ENCODE measurements around the gene TACR2. TPM values are rescaled to one million over a fixed set of nuclear protein-coding genes. Genes with fewer than 3 reads are reported as not detected.

The TACR2 gene
- total RNA-seq, 1 donor from 2014 or later: not detected

DNA sequence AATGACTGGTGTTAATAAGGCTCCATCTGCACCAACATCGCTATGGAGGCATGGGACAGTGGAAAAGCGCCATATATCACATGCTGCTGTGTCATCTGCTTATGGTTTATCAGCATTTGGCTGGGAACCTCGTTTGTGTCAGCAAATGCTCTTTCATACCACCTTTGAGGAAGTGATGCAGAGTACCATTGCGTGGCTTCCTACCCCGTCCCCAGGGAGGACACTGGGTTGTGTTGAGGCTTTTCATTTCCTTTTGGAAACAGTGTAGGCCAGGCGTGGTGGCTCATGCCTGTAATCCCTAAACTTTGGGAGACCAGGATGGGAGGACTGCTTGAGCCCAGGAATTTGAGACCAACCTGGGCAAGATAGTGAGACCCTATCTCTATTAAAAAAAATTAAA lies 6.8 kb downstream of the TACR2 start:
- TF ChIP-seq, protein P1, sequence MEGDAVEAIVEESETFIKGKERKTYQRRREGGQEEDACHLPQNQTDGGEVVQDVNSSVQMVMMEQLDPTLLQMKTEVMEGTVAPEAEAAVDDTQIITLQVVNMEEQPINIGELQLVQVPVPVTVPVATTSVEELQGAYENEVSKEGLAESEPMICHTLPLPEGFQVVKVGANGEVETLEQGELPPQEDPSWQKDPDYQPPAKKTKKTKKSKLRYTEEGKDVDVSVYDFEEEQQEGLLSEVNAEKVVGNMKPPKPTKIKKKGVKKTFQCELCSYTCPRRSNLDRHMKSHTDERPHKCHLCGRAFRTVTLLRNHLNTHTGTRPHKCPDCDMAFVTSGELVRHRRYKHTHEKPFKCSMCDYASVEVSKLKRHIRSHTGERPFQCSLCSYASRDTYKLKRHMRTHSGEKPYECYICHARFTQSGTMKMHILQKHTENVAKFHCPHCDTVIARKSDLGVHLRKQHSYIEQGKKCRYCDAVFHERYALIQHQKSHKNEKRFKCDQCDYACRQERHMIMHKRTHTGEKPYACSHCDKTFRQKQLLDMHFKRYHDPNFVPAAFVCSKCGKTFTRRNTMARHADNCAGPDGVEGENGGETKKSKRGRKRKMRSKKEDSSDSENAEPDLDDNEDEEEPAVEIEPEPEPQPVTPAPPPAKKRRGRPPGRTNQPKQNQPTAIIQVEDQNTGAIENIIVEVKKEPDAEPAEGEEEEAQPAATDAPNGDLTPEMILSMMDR (IDR thresholded peaks at IDR 0.05): no peak
- Mint-ChIP-seq H3K4me3 (ENCODE audit: unreplicated experiment) (no peak overlapping the region), H3K36me3 (ENCODE audit: unreplicated experiment) (no peaks in the 10 kb centered on the region), H3K27ac (ENCODE audit: unreplicated experiment) (no peak overlapping the region), H3K4me1 (ENCODE audit: unreplicated experiment) (peaks cover 26% of the 10 kb centered on the region), H3K27me3 (ENCODE audit: unreplicated experiment) (no peaks in the 10 kb centered on the region), H3K9me3 (ENCODE audit: unreplicated experiment) (no peaks in the 10 kb centered on the region)
- no peak for DNase-seq (ENCODE audit: extremely low spot score, unreplicated experiment)

DNA sequence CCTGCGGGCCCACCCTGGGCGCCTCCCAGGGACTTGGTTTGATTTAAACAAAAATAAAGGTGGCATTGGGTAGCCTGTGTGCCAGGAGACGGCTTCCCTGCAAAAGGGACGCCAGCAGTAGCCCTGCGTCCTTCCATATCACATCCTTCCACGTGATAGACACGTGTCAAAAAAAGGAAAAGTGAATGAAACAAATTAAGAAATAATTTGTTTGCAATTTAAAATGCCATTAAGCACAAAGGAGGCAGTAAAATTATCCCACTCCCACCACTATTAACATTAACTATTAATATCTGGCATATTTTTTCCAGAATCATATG lies 7.6 kb downstream of the TACR2 start:
- Mint-ChIP-seq H3K36me3 (ENCODE audit: unreplicated experiment) (peaks cover 1% of the 10 kb centered on the region), H3K27me3 (ENCODE audit: unreplicated experiment) (no peaks in the 10 kb centered on the region), H3K27ac (ENCODE audit: unreplicated experiment) (peak overlapping the region; percentile 71), H3K4me3 (ENCODE audit: unreplicated experiment) (peak overlapping the region; percentile 66), H3K9me3 (ENCODE audit: unreplicated experiment) (no peaks in the 10 kb centered on the region), H3K4me1 (ENCODE audit: unreplicated experiment) (peaks cover 26% of the 10 kb centered on the region)
- TF ChIP-seq, protein P1 (IDR thresholded peaks at IDR 0.05): no peak
- DNase-seq (ENCODE audit: extremely low spot score, unreplicated experiment): no peak

DNA sequence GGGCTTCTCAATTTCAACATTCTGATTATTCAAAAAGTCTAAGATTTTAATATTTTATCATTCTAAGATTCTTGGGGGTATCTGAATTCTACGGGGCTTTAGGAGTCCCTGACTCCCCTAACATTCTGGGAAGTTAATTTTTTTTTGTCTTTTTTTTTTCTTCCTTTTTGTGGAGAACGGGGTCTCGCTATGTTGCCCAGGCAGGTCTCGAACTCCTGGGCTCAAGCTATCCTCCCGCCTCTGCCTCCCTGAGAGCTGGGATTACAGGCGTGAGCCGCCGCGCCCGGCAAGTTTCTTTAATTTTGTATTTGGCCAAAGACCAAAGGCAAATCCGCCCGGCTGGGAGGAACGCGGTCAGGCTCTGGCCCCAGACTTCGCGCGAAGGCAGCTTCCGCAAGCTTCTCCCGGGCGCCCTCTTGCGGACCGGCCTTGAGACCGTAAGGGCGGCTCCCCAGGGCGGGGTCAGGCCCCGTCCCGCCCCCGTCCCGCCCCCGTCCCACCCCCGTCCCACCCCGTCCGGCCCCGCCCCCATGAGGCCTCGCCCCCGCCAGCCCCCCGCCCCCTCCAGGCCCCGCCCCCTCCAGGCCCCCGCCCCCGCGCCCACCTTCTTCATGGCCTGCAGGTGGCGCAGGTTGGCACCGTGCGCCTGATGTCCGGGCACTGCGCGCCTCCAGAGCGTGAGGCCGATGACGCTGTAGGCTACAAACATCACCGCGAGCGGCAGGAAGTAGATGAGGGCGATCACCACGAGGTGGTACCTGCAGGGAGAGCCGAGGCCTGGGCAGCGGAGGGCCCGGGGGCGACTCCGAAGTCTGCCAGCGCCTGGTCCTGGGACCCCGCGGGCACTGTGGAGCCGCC lies 8.2 kb downstream of the TACR2 start:
- no peaks in the 10 kb centered on the region for H3K27me3 Mint-ChIP-seq (ENCODE audit: unreplicated experiment)
- peaks cover 26% of the 10 kb centered on the region for H3K4me1 Mint-ChIP-seq (ENCODE audit: unreplicated experiment)
- H3K36me3 Mint-ChIP-seq (ENCODE audit: unreplicated experiment): peaks cover 3% of the 10 kb centered on the region
- DNase-seq (ENCODE audit: extremely low spot score, unreplicated experiment): peak; percentile 98
- peak overlapping the region; percentile 78 for H3K27ac Mint-ChIP-seq (ENCODE audit: unreplicated experiment)
- no peaks in the 10 kb centered on the region for H3K9me3 Mint-ChIP-seq (ENCODE audit: unreplicated experiment)
- H3K4me3 Mint-ChIP-seq (ENCODE audit: unreplicated experiment): peak overlapping the region; percentile 68
- TF ChIP-seq, protein P1 (IDR thresholded peaks at IDR 0.05): peak; percentile 91

DNA sequence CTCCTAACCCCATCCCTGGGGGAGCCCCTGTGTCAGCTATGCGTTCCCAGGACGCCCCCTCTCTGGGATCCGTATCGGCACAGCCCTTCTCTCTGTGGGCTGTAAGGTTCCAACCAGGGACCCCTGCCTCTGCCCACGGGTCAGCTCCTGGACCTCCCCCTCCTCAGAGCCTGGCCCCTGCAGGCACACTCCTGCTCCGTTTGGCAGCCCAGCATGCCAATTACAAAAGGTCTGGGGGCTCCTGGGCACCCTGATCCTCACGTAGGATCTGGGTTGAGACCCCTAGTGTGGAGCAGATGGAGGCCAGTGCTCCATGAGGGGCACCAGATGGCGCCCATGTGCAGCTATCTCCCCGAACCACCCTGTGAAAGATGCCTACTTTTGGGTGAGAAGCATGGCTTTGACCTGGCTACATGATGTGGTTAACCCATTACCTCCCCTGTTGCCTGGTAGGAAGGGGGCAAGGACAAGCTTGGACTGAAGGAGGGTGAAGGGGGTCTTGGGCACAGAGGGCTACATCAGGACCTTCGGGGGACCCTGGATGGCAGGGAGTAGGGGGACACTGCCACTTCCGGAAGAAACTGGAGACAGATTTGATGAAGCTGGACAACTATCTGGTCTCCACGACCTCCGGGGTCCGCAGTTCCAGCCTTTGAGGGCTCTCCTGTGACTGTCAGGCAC lies 9.0 kb downstream of the TACR2 start:
- Mint-ChIP-seq H3K4me3 (ENCODE audit: unreplicated experiment) (no peak overlapping the region), H3K27ac (ENCODE audit: unreplicated experiment) (no peak overlapping the region), H3K36me3 (ENCODE audit: unreplicated experiment) (peaks cover 6% of the 10 kb centered on the region), H3K4me1 (ENCODE audit: unreplicated experiment) (peaks cover 24% of the 10 kb centered on the region), H3K27me3 (ENCODE audit: unreplicated experiment) (no peaks in the 10 kb centered on the region), H3K9me3 (ENCODE audit: unreplicated experiment) (no peaks in the 10 kb centered on the region)
- no peak for DNase-seq (ENCODE audit: extremely low spot score, unreplicated experiment)
- TF ChIP-seq, protein P1 (IDR thresholded peaks at IDR 0.05): peak; percentile 45
